Measurements from ENCODE around the gene C16orf90. TPM values are rescaled to one million over a fixed set of nuclear protein-coding genes. Genes with fewer than 3 reads are reported as not detected.
"Not testable (repeated sequence)": the region's sequence is repeated elsewhere in the genome, so short reads cannot be mapped to it uniquely, and the experiment has no call there.

The C16orf90 gene
- total RNA-seq, 4 donors from 2014 or later = not detected

- no peak for DNase-seq
- Histone ChIP-seq H3K27me3 (no peaks in the 10 kb centered on the region), H3K4me3 (replicated peaks in 1 of 3) (no peak overlapping the region), H3K27ac (no peak overlapping the region), H3K36me3 (peaks cover 37 to 45% of the 10 kb centered on the region in 2 donors), H3K9me3 (no peaks in the 10 kb centered on the region), H3K4me1 (no peaks in the 10 kb centered on the region)
- intact Hi-C loops (cut with DNase I) = no loop called here
- WGBS, 2 donors = 83 to 93% methylated on average over 12 of the region's 12 CpGs
- TF ChIP-seq, protein P1, sequence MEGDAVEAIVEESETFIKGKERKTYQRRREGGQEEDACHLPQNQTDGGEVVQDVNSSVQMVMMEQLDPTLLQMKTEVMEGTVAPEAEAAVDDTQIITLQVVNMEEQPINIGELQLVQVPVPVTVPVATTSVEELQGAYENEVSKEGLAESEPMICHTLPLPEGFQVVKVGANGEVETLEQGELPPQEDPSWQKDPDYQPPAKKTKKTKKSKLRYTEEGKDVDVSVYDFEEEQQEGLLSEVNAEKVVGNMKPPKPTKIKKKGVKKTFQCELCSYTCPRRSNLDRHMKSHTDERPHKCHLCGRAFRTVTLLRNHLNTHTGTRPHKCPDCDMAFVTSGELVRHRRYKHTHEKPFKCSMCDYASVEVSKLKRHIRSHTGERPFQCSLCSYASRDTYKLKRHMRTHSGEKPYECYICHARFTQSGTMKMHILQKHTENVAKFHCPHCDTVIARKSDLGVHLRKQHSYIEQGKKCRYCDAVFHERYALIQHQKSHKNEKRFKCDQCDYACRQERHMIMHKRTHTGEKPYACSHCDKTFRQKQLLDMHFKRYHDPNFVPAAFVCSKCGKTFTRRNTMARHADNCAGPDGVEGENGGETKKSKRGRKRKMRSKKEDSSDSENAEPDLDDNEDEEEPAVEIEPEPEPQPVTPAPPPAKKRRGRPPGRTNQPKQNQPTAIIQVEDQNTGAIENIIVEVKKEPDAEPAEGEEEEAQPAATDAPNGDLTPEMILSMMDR (IDR thresholded peaks at IDR 0.05) = no peak
- no peak for TF ChIP-seq POLR2A (IDR thresholded peaks at IDR 0.05)
Observed at GRCh38 chr16:3479654-3480216, 15.6 kb downstream of the C16orf90 start.

DNA sequence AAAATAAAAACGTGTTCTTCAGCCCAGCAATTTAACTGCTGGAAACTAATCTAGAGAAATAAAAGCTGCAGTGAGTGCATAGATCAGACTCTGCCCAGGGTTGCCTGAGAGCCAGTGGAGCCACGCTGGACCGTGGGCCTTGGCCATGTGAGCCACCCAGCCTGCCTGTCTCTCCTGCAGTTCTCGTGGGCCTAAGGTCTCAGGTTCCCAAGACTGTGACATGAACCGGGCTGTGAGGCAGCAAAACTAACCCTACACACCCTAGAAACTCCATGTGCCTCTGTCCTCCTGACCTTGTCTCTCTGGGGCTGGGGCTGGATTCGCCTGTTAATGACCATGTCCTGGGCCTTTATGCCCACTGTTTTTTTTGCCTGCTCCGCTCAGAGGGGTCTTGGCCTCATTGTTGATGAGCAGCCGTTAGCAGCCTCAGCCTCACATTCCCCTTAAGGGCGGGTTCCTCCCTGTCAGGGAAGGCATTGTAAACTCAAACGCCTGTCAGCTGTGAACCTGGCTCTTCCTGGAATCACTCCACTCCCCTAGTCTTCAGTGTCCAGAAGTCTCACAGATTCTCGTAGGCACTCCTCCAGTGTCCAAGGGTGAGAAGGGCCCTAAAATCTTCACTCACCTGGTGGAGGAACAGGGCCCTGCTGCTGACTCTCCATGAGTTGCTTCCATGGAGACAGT, 16.9 kb downstream of the C16orf90 start:
- peaks cover 23 to 31% of the 10 kb centered on the region in 2 donors for H3K36me3 ChIP-seq
- H3K27me3 ChIP-seq = no peaks in the 10 kb centered on the region
- TF ChIP-seq, protein P1 (IDR thresholded peaks at IDR 0.05) = no peak
- no peak for TF ChIP-seq POLR2A (IDR thresholded peaks at IDR 0.05)
- intact Hi-C loops (cut with DNase I) = no loop called here
- no peaks in the 10 kb centered on the region for H3K9me3 ChIP-seq
- 86 to 94% methylated on average over 10 to 11 of the region's 11 CpGs for WGBS, 2 donors
- H3K4me1 ChIP-seq = peaks cover 5 to 7% of the 10 kb centered on the region in 2 donors
- DNase-seq = no peak
- no peak overlapping the region for H3K4me3 ChIP-seq (replicated peaks in 1 of 3)
- H3K27ac ChIP-seq = no peak overlapping the region

- TF ChIP-seq, protein P1 (IDR thresholded peaks at IDR 0.05) = no peak
- TF ChIP-seq POLR2A (IDR thresholded peaks at IDR 0.05) = no peak
- intact Hi-C loops (cut with DNase I) = no loop called here
- DNase-seq = no peak
- H3K27me3 ChIP-seq = no peaks in the 10 kb centered on the region
- H3K36me3 ChIP-seq = peaks cover 6 to 12% of the 10 kb centered on the region in 2 donors
- 89 to 92% methylated on average over 3 of the region's 3 CpGs for WGBS, 2 donors
- H3K4me3 ChIP-seq (replicated peaks in 1 of 3) = no peak overlapping the region
- H3K27ac ChIP-seq = no peak overlapping the region
- no peaks in the 10 kb centered on the region for H3K9me3 ChIP-seq
- H3K4me1 ChIP-seq = peaks cover 5 to 7% of the 10 kb centered on the region in 2 donors
Observed at GRCh38 chr16:3476409-3476808, 18.9 kb downstream of the C16orf90 start.

- no peaks in the 10 kb centered on the region for H3K9me3 ChIP-seq
- no peak overlapping the region for H3K4me3 ChIP-seq (replicated peaks in 1 of 3)
- no peaks in the 10 kb centered on the region for H3K27me3 ChIP-seq
- DNase-seq = no peak
- intact Hi-C loops (cut with DNase I) = no loop called here
- peaks cover 6 to 9% of the 10 kb centered on the region in 2 donors for H3K36me3 ChIP-seq
- no peak overlapping the region for H3K27ac ChIP-seq
- peaks cover 5 to 7% of the 10 kb centered on the region in 2 donors for H3K4me1 ChIP-seq
- 91 to 94% methylated on average over 9 to 15 of the region's 29 CpGs for WGBS, 2 donors
- TF ChIP-seq, protein P1 (IDR thresholded peaks at IDR 0.05) = no peak
- TF ChIP-seq POLR2A (IDR thresholded peaks at IDR 0.05) = no peak
Observed at GRCh38 chr16:3475604-3476375, 19.5 kb downstream of the C16orf90 start.

- H3K4me1 ChIP-seq; H3K27me3 ChIP-seq; H3K9me3 ChIP-seq; intact Hi-C loops (cut with DNase I); H3K4me3 ChIP-seq (replicated peaks in 1 of 3); H3K36me3 ChIP-seq; DNase-seq; H3K27ac ChIP-seq: not testable (repeated sequence)
- WGBS, 2 donors = 95 to 97% methylated on average over 7 of the region's 7 CpGs
Observed at GRCh38 chr16:3474870-3475269, 20.4 kb downstream of the C16orf90 start.

All from thyroid gland (tissue), 4 donors.